Left lung (tissue), 10 donors: ENCODE data around the gene GABRG3. TPM values are rescaled to one million over a fixed set of nuclear protein-coding genes. Genes with fewer than 3 reads are reported as not detected.
A peak's percentile ranks its signal among the peaks of the same experiment; 100 is the strongest.

Experiments
- ATAC-seq: fragments of 200-7000 bp; cut with Tn5 transposase; one replicate; pipeline ENCODE4 v1.9.1; 2020; ENCODE audit warnings: moderate library complexity
- DNase-seq, 4 donors: peaks; one replicate each; pipeline ENCODE4 v3.0.0-alpha.2; 2013 to 2020
- H3K27ac ChIP-seq, 2 donors: fragments of 200-600 bp; sonication (generic) in 1 of 2; one replicate each; pipeline versions ENCODE4 v1.5.0 to v1.8.0; 2020 to 2021
- H3K27me3 ChIP-seq, 2 donors: fragments of 200-600 bp; sonication (generic) in 1 of 2; one replicate each; pipeline versions ENCODE4 v1.5.0 to v1.8.0; 2020 to 2021
- H3K36me3 ChIP-seq, 2 donors: fragments of 200-600 bp; sonication (generic) in 1 of 2; one replicate each; pipeline versions ENCODE4 v1.5.0 to v1.8.0; 2020 to 2021
- H3K4me1 ChIP-seq, 2 donors: fragments of 200-600 bp; one replicate each; pipeline ENCODE4 v1.8.0; 2021
- H3K4me3 ChIP-seq, 2 donors: fragments of 200-600 bp; sonication (generic) in 1 of 2; one replicate each; pipeline versions ENCODE4 v1.5.0 to v1.8.0; 2020 to 2021; ENCODE audit warnings: mild to moderate bottlenecking in 1 of 2
- H3K9me3 ChIP-seq, 2 donors: fragments of 200-600 bp; sonication (generic) in 1 of 2; one replicate each; pipeline versions ENCODE4 v1.5.0 to v1.8.0; 2020 to 2021
- CTCF ChIP-seq, 2 donors: fragments of 200-600 bp; sonication (generic) in 1 of 2; IDR thresholded peaks; one replicate each; pipeline versions ENCODE4 v1.5.0 to v1.8.0; 2021; ENCODE audit warnings: antibody characterized with exemption in 2 of 2
- intact Hi-C, 2 donors: fragments of 100-400 bp; cut with DNase I; formaldehyde crosslinking; loops; one replicate each; pipeline versions ENCODE4 v1.11.2 to v1.14.2; 2022
- polyA plus RNA-seq, 6 donors: library from polyadenylated mRNA; unstranded; fragments of 120-200 nt; gene quantifications; one replicate each; pipeline ENCODE4 v1.2.1, GENCODE V29; 2013; ENCODE audit not compliant: insufficient read length in 6 of 6
- total RNA-seq, 2 donors: library from RNA; stranded (reverse); fragmentation: NEBNext Ultra II Directional; extraction: Animal tissue kit (Norgen Biotek cat#: 25700); gene quantifications; one replicate each; pipeline ENCODE4 v1.2.1, GENCODE V29; 2021
- donor health status: DM: no; HTN: yes; CAD: no.
- donor health status: DM: no; HTN: no; CAD: no.

Gene GABRG3
- total and polyA plus RNA-seq, 8 donors = 0.23 to 13.8 (median 10.3) TPM; not detected in 1

DNA sequence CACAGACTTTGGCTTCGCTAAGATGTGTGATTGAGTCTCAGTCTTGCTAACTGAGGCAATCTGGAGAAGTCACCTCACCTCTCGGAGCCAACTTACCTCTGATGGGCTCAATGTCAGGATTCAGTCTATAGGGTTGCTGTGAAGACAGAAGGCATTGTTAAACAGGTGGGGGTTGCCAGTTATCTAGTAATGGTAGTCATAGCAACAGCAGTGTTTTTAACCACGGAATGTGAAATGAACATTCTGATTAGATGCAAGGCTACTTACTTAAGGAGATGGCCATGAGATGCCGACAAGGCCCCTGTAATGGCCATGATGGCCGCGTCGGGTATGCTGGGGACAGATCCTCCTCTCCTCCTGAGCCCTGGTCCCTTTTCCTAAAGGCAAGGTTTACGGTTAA, 243.1 kb downstream of the GABRG3 start:
- Histone ChIP-seq H3K4me1 (no peaks in the 10 kb centered on the region), H3K27me3 (no peaks in the 10 kb centered on the region), H3K36me3 (no peaks in the 10 kb centered on the region), H3K27ac (no peak overlapping the region), H3K4me3 (no peak overlapping the region), H3K9me3 (peaks cover 0 to 23% of the 10 kb centered on the region in 2 donors)
- intact Hi-C loops = no loop called here
- no peak for TF ChIP-seq CTCF (IDR thresholded peaks at IDR 0.05)
- no peak for ATAC-seq
- DNase-seq = no peak

DNA sequence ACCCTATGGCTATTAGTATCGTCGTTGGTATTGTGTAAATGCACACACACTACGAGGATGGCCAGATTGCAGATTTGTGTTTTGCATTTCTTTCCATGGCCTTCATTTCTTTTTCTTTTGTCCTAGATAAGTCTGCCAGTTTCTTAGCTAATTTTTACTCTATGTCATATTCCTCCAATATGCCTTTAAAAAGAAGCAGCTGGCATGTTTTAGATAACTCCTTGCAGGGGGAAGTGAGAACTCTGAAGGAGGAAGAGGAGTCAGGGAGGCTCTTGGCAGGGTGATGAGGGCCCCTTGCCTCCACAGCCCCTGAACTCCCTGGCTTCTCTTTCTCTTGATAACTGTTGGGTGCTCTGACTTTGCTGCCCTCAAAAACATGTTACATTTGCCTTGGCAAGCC, 244.0 kb downstream of the GABRG3 start:
- peaks cover 0 to 17% of the 10 kb centered on the region in 2 donors for H3K9me3 ChIP-seq
- TF ChIP-seq CTCF (IDR thresholded peaks at IDR 0.05) = no peak
- H3K27ac ChIP-seq = no peak overlapping the region
- no peaks in the 10 kb centered on the region for H3K36me3 ChIP-seq
- no peak overlapping the region for H3K4me3 ChIP-seq
- DNase-seq (peak in 1 of 4 donors; percentile 23), ATAC-seq (no peak)
- H3K27me3 ChIP-seq = no peaks in the 10 kb centered on the region
- intact Hi-C loops = no loop called here
- H3K4me1 ChIP-seq = no peaks in the 10 kb centered on the region

GRCh38 chr15:27218426-27218825, 247.4 kb downstream of the GABRG3 start:
- Histone ChIP-seq H3K4me1 (no peaks in the 10 kb centered on the region), H3K27me3 (no peaks in the 10 kb centered on the region), H3K36me3 (no peaks in the 10 kb centered on the region), H3K4me3 (no peak overlapping the region), H3K9me3 (peaks cover 0 to 12% of the 10 kb centered on the region in 2 donors), H3K27ac (no peak overlapping the region)
- no peak for DNase-seq
- TF ChIP-seq CTCF (IDR thresholded peaks at IDR 0.05) = no peak
- ATAC-seq = no peak
- intact Hi-C loops = no loop called here

- no peak for TF ChIP-seq CTCF (IDR thresholded peaks at IDR 0.05)
- intact Hi-C loops = loop anchor here in 1 of 2 donors (10.0 kb wide), 1 partner anchor 65 kb away; no protein-coding TSS in a partner anchor
- no peak for ATAC-seq
- no peaks in the 10 kb centered on the region for H3K36me3 ChIP-seq
- no peaks in the 10 kb centered on the region for H3K27me3 ChIP-seq
- peaks cover 0 to 12% of the 10 kb centered on the region in 2 donors for H3K9me3 ChIP-seq
- no peak overlapping the region for H3K4me3 ChIP-seq
- no peaks in the 10 kb centered on the region for H3K4me1 ChIP-seq
- no peak for DNase-seq
- no peak overlapping the region for H3K27ac ChIP-seq
Observed at GRCh38 chr15:27219636-27220035, 248.7 kb downstream of the GABRG3 start.

DNA sequence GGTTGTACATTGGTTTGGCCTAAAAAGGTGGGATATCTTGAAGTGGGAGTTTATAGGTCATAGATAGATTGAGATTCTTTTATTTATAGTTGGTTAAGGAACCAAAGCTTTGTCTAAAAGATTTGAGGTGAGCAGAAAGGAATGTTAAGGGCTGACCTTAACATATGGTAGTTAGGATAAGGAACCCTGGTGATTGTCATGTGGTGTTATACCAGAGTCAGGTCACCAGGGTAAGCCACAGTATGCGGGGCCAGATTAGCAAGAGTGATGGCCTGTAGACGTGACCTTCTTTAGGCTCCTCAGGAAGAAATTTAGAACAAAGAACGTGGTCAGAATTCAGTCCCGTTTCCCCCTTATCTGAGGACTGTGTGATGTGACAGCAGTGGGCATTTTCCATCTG, 249.2 kb downstream of the GABRG3 start:
- H3K27me3 ChIP-seq = no peaks in the 10 kb centered on the region

More for the DNA sequence above, 249.2 kb downstream of the GABRG3 start:
- H3K4me3 ChIP-seq = no peak overlapping the region
- no peaks in the 10 kb centered on the region for H3K4me1 ChIP-seq
- H3K27ac ChIP-seq = no peak overlapping the region
- no peak for ATAC-seq
- peaks cover 0 to 12% of the 10 kb centered on the region in 2 donors for H3K9me3 ChIP-seq
- intact Hi-C loops = loop anchor here in 1 of 2 donors (10.0 kb wide), 1 partner anchor 65 kb away; no protein-coding TSS in a partner anchor
- TF ChIP-seq CTCF (IDR thresholded peaks at IDR 0.05) = no peak
- H3K36me3 ChIP-seq = no peaks in the 10 kb centered on the region
- no peak for DNase-seq
